Measurements from ENCODE around the gene POLR1B. TPM values are rescaled to one million over a fixed set of nuclear protein-coding genes. Genes with fewer than 3 reads are reported as not detected.

POLR1B gene
- total and polyA plus RNA-seq, 2 of the 13 experiments (the other 11 are each of a cell fraction or from before 2014, with no cell fraction given), result 18.3 to 46.0 TPM

- CTCF ChIA-PET (ENCODE audit: low intra/inter-chr PET ratio, low total read pairs), result no interaction called here
- POLR2A ChIA-PET, result interaction anchor here (1.4 kb wide), 1 partner anchor 9 kb away, joined by 3 read pairs; no protein-coding TSS in a partner anchor
- intact Hi-C loops (cut with micrococcal nuclease; ENCODE audit: unreplicated experiment), result loop anchor here (1.0 to 5.0 kb wide), 2 partner anchors 41 to 60 kb away; partner anchors contain the start of gene CHCHD5
- TF ChIP-seq POLR2AphosphoS5 (IDR thresholded peaks at IDR 0.05; ENCODE audit: low read depth, low read length) (peak; percentile 71; the same call in 1 of the 2 replicates), HMG20A (CRISPR knock-in tag; IDR thresholded peaks at IDR 0.05; ENCODE audit: borderline replicate concordance) (0 out of 2 replicates have a peak, but pooled peaks have one; percentile 16), REL (CRISPR knock-in tag; conservative IDR thresholded peaks at IDR 0.05) (0 out of 2 replicates have a peak, but pooled peaks have one; percentile 4), ZNF614 (CRISPR knock-in tag; IDR thresholded peaks at IDR 0.05; ENCODE audit: borderline replicate concordance) (no peak), ZNF33B (CRISPR knock-in tag; IDR thresholded peaks at IDR 0.05) (peak; percentile 51; the same call in 1 of the 2 replicates), ARID5B (CRISPR knock-in tag; IDR thresholded peaks at IDR 0.05) (0 out of 2 replicates have a peak, but pooled peaks have one; percentile 2), PHF20 (CRISPR knock-in tag; IDR thresholded peaks at IDR 0.05) (peak; percentile 45; the same call in 1 of the 2 replicates), NFIB (CRISPR knock-in tag; IDR thresholded peaks at IDR 0.05; ENCODE audit: borderline replicate concordance) (no peak), MTF1 (CRISPR knock-in tag; IDR thresholded peaks at IDR 0.05) (no peak), ESRRA (CRISPR knock-in tag; IDR thresholded peaks at IDR 0.05; ENCODE audit: low read depth) (peak; percentile 14; the same call in 1 of the 2 replicates), ZSCAN21 (CRISPR knock-in tag; IDR thresholded peaks at IDR 0.05; ENCODE audit: borderline replicate concordance) (peak; percentile 67), XBP1 (CRISPR knock-in tag; IDR thresholded peaks at IDR 0.05) (no peak), ZNF670 (CRISPR knock-in tag; IDR thresholded peaks at IDR 0.05; ENCODE audit: borderline replicate concordance) (peak; percentile 68; the same call in 1 of the 2 replicates), ONECUT2 (CRISPR knock-in tag; IDR thresholded peaks at IDR 0.05) (0 out of 2 replicates have a peak, but pooled peaks have one; percentile 17), HNF4G (IDR thresholded peaks at IDR 0.05; ENCODE audit: borderline replicate concordance, low read depth, low read length) (no peak), HNF4G (CRISPR knock-in tag; IDR thresholded peaks at IDR 0.05; ENCODE audit: borderline replicate concordance, low read depth) (no peak), ZNF274 (CRISPR knock-in tag; IDR thresholded peaks at IDR 0.05) (peak; percentile 70; the same call in 1 of the 2 replicates), ZNF615 (CRISPR knock-in tag; IDR thresholded peaks at IDR 0.05; ENCODE audit: borderline replicate concordance) (peak; percentile 91), MEIS1 (CRISPR knock-in tag; IDR thresholded peaks at IDR 0.05; ENCODE audit: borderline replicate concordance) (peak; percentile 9; the same call in 1 of the 2 replicates), CAMTA2 (CRISPR knock-in tag; IDR thresholded peaks at IDR 0.05; ENCODE audit: borderline replicate concordance) (no peak)
Measured at GRCh38 chr2:112541315-112542122, 746 bp upstream of the POLR1B start.

More at GRCh38 chr2:112541315-112542122, 746 bp upstream of the POLR1B start:
- TSS peak; percentile 97 for BruUV-seq (replicated peaks)
- Histone ChIP-seq H3K4me3 (replicated peaks in 1 of 3; ENCODE audit: insufficient read depth in 1 of 3, low read depth in 2 of 3, low read length in 3 of 3) (peak overlapping the region; percentile 73 to 96 (median 86)), H4K20me1 (ENCODE audit: insufficient read depth, low read length) (no peaks in the 10 kb centered on the region), H3K9ac (ENCODE audit: insufficient read depth, low read depth, low read length) (peak overlapping the region; percentile 82), H3K27ac (ENCODE audit: extremely low read length, insufficient read depth, low read length) (peak overlapping the region; percentile 84), H3K9me3 (ENCODE audit: low read length) (no peaks in the 10 kb centered on the region), H2AFZ (ENCODE audit: low read length) (peak overlapping the region; percentile 68), H3K4me2 (ENCODE audit: low read depth, low read length) (peak overlapping the region; percentile 89), H3K27me3 (ENCODE audit: control insufficient read depth in 1 of 2, insufficient read depth in 2 of 2, low read length in 2 of 2) (no peaks in the 10 kb centered on the region; a peak in 1 of 5 replicates), H3K4me1 (ENCODE audit: insufficient read depth, low read length) (peaks cover 26% of the 10 kb centered on the region), H3K36me3 (replicated peaks in 1 of 2; ENCODE audit: control insufficient read depth in 1 of 2, insufficient read depth in 2 of 2, low read length in 2 of 2) (peaks cover 1 to 9% of the 10 kb centered on the region in 2 experiments; a peak in 2 of 5 replicates), H3K79me2 (ENCODE audit: insufficient read depth, low read length) (peaks cover 41% of the 10 kb centered on the region)
- WGBS (ENCODE audit: low lambda C conversion rate), result 21% methylated on average over 32 of the region's 34 CpGs
- no peak for FAIRE-seq
- no peak for DNase-seq (ENCODE audit: low spot score)
- in situ Hi-C loops (cut with HindIII; ENCODE audit: extremely low pct_ligation_motif_present, low pct_unique_long_range_greater_than_20kb), result no loop called here
- ATAC-seq, result peak; percentile 85

Data from HepG2 (cell line).